COR-L47 (cell line): ENCODE data around the gene GNG4.
"Not testable (repeated sequence)": the region's sequence is repeated elsewhere in the genome, so short reads cannot be mapped to it uniquely, and the experiment has no call there.

Experiments used
- DNase-seq: peaks from one replicate; lab custom pipeline; 2025; lab: John Stamatoyannopoulos, UW

The GNG4 gene

DNA sequence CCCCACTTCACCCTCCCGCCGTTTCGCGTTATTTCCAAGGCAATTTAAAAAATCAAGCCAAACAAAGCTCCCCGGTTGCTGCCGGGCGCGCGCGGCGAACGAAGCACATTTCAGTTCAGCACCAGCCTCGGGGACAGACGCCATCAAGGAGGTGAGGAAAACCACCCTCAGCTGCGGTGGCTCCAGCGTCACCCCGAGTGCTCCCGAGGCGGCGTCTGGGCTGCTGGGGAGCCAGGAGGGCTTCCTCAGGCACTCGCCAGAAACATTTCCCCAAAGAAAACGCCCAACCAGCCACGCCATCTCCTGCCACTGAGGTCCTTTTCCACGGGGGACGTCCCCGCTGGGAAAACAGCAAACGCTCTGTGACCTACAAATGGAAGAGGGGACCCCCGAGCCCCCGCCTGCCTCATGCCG lies 623 bp downstream of the GNG4 start:
- peak; percentile 20 for DNase-seq

DNA sequence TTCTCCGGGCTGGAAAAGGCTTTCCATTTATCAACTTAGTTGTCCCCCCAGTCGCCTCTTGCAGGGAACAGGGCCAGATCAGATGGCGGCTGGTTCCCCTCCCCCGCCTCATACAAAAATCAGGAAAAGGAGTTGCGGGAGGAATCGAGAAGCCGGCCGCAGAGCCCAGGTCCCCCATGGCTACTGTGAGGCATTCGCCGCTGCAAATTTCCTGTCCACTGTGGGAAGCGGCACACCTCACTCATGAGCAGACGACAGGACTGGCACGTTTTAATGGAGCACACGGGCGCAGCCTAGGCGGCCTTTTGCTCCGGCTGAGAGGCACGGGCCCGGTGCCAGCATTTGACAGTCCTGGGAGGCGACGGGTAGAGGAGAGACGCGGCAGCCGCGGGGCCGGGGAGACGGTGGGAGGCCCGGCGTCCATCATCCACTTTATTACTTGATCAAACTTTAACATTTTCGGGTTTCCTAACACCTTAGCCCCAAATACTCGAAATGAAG lies 1.1 kb downstream of the GNG4 start:
- peak; percentile 77 for DNase-seq

DNA sequence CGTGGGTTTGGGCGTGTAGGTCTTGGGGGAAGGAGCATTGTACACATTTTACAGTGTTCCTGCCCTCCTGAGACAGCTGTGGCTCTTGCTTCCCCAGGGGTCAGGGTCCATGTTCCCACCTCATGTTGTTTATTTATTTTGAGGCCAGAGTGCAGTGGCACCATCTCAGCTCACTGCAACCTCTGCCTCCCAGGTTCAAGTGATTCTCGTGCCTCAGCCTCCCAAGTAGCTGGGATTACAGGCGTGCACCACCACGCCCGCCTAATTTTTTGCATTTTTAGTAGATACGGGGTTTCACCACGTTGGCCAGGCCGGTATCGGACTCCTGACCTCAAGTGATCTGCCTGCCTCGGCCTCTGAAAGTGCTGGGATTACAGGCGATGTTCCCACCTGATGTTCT lies 2.0 kb downstream of the GNG4 start:
- DNase-seq, result not testable (repeated sequence)

DNA sequence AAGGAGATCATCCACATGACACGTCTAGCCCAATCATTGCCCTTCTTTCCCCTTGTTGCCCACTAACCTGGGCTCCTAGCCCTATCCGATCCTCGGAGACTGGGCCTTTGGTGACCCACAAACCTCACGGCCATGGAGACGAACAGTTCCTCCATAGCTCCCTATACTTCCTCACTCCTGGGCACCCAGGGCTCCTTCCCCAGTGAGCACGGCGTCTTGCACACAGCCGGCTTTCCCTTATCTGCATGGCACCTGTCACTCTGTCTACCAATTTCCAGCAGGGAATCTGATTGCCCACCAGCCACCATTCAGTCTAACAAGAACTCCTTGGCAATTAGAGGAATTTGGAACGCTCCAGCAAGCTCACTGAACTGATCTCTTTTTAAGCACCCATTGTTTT lies 3.1 kb downstream of the GNG4 start:
- DNase-seq, result peak; percentile 49

DNA sequence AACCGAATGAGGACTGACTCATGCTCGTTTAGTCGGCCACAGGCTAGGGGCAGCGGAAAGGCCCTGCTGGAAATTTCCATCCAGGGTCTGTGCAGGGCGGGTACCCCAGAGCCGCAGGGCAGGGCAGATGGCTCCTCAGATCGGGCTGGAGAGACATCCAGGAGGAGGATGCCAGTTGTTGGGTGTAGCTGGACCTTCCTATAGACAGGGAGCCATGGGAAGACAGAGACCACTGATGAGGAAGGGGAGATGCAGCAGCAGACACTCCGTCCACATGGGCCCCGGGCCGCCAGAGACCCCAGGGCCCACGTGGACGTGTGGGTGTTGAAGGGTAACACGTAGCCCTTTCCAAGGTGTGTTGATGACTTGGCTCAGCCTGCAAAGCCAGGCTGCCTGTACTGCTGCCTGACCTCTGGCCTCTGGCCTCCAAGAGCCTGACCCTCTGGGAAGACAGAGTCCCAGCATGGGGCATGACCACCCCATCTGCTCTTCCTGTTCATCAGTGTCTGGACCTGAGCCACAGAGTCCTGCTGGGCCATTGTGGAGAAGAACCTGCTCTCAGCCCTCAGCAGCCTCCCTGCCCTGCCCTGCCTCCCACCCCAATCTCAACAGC lies 4.8 kb downstream of the GNG4 start:
- DNase-seq, result no peak

DNA sequence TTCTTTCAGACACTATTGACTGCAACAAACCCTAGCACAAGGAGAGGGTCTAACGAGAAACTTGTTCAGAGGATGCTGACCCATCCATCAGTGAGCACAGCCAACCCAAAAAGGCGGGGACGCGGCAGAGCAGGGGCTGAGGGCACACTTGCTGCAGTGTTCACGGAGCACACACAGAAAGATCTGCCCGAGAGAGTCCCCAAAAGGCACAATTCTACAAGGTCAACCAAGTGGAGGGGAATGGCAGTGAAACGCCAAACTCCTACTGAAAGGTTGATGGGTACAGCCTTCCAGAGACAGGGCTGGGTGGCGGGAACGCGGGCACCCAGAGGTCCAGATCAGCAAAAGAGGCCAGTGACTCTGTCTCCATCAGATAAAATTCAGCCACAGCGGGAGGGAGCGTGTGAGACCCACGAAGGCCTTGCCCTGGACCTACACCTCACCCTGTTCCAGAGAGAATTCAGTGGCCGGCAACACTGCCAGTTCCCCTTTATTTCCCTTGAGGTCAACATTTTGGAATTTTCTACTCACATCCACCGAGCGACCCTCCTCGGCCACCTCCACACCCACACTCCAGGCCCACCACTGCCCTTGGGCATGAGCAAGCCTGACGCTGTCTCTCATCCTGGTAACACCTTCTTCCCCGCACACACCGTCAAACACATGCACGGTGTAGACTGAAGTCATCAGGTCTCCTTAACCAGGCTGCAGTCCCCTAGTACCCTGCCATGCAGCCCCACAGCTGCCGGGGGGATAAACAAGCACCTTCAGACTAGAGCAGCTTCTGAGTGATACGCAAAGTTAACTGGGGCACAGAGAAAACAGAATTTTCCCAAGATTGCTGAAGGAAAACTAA lies 5.5 kb downstream of the GNG4 start:
- DNase-seq, result no peak

DNA sequence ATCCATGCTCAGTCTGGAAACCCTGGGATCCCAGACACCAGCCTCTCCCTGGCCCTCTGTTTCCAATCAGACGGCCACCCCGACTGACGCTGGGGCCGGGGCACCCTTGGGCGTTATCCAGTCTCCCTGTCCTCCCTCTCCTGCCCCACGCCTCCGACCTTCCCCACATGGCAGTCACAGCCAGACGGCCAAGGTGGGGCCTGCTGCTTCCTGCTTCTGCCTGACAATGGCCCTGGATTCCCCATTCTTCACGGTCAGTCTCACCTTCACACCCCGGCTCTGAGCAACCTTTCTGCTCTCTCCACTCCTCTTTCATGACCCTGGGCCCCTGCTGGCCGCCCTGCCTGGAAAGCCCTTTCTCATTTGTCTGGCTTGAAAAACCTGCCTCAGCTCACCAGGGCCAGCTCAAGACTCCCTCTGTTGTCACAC lies 6.6 kb downstream of the GNG4 start:
- no peak for DNase-seq

DNA sequence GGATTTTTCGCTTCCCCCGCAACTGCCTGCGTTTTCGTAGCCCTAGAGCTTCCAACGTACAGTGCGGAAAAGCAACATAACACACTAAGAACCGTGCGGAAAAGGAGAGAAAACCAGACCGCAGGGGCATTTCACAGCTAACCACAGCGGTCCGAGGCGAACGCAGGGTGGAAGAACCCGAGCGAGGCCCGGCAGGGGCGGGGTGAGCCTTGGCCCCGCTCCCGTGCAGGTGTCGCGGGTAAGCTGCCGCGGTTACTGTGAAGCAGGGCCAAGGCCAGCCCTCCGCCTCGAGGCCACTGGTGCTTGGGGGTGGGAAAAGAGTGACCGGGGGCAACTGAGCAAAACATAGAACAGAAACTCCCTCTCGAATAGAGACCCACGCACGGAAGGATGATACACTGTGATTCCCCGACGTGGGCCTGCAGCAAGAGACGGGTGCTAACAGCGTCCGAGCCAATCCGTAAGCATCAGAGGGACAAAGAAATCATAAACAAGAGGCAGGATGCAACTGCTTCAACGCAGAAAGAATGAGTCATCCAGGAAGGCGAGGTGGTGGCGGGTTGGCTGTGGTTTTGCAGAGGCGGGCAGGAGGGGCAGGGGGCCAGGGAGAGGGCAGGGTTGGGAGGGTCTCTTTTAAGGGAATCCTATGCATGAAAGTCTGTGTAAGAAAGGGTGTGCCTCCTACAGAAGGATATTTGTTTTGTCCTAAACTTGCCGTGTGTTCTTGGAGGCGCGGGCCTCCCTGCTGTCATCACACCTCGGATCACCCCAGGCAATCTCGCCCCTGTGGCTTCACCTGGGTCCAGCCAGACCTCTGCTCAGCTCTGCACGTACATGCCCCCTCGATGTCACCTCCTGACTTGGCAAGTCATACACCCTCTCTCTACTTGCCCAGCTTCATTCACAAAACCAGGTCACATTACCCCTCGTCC lies 7.3 kb downstream of the GNG4 start:
- peak; percentile 61 for DNase-seq

DNA sequence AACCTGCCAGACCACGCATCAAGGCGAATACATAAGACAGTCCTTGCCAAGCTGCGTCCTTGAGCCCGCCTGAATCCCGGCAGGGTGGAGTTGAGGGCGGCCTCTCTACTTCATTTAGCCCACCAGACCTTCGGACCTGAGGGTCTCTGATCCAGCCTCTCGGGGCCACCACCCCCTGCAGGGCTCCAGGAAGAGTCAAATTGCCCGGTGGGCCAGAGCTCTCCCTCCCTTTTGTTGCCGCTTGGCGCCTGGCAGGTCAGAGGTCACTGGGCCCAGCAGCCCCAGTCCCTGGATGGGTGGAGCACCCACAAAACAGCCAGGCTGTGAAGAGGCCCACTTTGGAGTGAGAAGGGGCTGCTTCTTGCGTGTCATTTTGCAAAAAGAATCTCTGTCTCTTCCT lies 9.0 kb downstream of the GNG4 start:
- no peak for DNase-seq

DNA sequence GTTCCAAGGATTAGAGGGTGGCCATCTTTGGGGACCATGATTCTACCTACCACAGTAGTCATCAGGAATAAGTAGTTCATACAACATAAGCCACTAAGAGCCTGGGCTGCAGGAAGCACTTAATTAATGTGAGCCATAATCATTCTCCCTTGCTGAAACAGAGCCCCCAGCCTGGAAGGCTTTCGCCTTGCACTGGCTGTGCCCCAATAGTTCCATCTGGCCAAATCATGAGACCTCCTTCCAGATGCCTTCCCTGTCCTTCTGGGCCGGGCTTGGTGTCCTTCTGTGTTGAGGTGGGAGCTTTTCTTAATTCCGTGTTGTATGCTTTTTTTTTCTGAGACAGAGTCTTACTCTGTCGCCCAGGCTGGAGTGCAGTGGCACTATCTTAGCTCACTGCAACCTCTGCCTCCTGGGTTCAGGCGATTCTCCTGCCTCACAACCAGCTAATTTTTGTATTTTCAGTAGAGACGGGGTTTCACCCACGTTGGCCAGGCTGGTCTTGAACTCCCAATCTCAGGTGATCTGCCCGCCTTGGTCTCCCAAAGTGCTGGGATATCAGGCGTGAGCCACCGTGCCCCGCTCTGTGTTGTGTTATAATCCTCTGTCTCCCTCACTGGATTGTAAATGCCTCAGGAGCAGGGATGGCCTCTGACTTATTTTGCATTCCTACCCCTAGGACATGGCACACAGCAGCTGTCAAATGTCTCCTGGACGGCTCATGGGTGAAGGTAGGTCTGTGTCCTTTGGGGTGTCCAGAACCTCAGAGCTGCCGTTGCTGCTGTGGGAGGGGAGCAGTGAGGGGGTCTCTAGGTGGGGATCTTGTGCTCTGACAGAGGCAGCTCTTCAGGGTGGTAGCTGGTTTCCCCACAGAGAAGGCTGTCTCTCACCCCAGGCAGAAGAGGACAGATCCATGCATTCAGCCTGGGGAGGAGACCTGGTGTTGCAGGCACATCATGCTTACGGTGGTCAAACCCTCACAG lies 10.1 kb downstream of the GNG4 start:
- no peak for DNase-seq

DNA sequence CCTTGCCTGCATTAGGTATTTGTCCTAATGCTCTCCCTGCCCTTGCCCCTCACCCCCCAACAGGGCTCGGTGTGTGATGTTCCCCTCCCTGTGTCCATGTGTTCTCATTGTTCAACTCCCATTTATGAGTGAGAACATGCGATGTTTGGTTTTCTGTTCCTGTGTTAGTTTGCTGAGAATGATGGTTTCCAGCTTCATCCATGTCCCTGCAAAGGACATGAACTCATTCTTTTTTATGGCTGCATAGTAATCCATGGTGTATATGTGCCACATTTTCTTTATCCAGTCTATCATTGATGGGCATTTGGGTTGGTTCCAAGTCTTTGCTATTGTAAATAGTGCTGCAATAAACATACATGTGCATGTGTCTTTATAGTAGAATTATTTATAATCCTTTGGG lies 11.0 kb downstream of the GNG4 start:
- DNase-seq, result not testable (repeated sequence)

DNA sequence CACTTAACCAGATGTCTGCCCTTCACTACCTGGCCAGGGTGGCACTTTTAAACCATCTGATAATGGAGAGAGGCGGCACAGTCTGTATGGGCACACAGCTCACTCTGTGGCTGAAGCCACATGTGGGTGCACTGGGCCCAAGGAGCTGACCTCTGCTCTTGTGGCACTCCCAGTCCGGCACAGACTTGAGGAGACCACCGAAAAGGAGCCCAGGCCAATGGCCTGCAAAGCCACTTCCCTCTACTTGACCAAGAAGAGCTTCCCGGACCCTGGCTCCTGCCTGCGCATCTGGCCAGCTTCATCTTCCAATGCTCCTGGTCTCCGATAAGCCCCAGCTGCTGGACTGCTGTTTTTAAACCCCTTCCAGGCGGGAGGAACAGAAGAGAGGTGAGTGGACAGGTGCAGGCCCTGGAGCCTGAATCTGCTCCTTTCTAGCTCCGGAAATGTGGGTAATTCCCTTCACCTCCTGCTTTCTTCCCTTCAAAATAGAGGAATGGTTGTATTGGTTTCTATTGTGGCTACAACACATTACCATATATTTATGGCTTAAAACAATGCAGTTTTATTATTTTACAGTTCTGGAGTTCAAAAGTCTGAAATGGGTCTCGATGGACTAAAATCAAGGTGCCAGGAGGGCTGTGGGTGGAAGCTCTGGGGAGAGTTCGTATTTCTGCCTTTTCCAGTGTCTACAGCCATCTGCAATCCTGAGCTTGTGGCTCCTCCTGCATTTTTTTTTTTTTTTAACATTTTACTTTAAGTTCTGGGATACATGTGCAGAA lies 11.6 kb downstream of the GNG4 start:
- DNase-seq, result no peak

DNA sequence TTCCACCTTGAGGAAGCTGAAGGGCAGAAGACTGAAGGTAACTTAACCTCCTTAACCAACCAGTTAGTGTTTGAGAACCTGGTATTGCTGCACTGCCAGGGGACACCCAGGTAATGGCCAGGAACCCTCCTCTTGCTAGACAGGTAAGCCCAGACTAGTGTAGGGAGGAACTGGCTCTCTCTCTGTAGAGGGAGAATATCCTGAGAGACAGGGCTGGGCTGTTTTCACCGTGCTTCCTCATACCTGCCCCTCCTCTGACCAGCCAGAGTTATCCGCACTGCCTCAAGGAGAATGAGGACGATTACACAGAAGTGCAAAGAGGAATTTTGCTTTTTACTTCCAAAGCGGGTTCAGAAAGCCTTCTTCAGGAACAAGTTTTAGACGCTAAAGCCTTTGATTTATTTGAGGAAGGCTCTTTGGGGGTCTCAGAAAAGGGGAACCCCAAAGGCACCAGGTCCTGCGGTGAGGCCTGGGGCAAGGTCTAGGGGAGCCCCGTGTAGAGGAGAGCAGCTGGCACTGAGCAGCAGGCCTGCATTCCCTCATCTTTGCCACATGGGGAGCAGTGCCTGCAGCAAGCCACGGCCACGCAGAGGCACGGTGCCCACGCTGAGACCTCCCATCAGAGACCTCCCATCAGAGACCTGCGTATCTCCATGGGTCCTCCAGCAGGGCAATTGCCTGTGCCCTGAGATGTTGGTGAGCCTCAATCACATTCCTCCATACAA lies 13.5 kb downstream of the GNG4 start:
- no peak for DNase-seq

DNA sequence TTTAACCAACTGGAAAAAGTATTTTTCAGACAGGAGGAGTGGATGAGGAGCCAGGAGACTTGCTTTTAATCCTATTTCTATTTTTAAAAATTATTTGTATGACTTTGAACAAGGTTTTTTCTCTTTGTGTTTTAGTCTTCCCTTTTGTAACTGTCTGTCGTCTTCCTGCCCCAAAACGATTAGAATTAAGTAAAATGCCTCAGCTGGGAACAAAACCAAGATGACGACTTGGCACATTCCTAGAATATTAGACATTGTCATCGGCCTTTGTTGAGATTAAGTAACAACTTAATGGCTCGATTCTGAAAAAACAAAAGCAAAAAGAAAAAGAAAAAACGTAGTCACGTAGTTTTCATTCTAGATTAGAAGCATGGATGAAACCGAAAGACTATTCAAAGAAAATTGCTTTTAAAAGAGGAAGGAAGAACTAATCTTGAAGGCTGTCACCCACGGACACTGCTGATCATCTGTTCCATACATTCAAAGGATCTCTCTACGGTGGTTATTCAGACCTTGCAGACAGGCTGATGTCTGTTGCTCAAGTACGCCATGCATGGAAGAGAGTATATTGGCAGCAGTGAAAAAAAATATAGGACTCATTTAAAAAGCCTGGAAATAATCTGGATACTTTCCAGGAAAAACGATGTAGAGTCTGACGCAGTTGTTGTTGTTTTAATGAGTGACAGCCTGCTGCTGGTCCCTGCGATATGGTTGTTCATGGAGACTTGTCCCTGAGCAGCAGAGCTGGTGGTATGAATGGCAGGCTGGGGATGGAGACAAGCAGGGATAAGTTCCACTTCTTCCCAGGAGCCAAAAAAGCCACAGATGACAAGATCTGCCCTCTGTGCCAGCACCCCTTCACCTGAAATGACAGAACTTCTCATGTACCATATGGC lies 16.8 kb downstream of the GNG4 start:
- DNase-seq, result no peak

DNA sequence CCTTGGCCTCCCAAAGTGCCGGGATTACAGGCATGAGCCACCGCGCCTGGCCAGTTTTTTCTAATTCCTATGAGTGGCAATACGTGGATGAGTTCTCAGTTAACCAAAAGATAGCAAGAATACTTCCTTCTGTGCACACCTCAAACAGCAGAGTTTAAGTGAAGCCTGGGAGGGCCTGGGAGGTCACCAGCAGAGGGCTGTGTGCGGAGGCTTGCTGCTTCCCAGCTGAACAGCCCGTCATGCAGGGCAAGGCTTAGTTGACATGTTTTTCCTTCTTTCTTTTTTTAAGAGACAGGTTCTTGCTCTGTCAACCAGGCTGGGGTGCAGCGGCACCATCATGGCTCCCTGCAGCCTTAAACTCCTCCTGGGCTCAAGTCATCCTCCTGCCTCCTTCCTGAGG lies 17.8 kb downstream of the GNG4 start:
- DNase-seq, result no peak

DNA sequence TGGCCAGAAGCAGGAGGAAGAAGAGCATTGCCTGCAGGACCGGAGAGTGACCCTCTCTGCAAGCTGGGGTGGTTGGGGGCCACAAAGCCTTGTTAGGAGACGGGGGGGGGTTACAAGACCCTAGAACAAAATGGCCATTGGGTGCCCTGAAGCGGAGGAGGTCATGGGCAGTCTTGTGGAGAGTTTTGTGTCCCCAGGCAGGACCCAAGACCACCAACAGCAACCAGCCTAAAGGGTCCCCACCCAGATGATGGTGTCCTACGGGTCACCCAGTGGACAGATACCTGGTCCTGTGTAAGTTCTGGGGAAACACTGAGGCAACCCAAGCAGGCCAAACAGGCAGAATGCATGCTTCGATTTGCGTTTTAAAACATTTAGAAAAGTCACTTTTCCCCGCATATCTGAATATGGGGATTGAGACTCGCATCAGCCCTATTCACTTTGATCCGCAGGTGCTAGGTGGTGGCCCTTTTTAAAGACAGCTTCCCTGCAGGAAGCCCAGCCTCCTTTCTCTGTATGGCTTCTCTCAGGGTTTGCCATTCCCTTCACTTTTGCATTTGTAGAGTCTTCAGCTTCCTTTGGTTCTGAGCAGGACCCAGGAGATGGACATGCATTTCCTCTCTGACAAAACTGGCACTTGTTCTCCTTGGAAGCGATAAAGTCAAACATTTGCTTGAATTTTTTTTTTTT lies 21.1 kb downstream of the GNG4 start:
- no peak for DNase-seq

DNA sequence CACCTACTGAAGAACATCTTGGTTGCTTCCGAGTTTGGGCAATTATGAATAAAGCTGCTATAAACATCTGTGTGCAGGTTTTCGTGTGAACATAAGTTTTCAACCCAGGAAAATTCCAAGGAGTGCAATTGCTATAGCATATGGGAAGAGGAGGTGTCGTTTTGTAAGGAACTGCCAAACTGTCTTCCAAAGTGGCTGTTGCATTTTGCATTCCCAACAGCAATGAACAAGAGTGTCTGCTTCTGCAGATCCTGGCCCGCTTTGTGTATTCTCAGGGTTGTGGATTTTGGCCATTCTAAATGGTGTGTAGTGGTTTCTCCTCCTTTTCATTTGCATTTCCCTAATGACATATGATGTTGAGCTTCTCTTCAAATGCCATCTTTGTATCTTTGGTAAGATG lies 23.8 kb downstream of the GNG4 start:
- DNase-seq, result no peak

DNA sequence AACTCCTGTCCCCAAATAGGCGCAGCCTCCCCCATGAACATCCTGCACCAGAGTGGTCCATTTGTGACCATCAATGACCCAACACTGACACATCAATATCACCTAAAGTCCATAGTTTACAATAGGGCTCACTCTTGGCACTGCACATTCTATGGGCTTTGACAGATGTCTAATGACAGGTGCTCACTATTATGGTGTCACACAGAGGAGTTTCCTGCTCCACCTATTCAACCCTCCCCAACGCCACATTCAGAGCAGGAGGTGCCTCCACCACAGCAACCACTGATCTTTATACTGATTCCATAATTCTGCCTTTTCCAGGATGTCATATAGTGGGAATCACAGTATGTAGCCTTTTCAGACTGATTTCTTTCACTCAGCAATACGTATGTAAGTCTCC lies 24.2 kb downstream of the GNG4 start:
- DNase-seq, result no peak
